Measurements from ENCODE around the gene CIAO1. TPM values are rescaled to one million over a fixed set of nuclear protein-coding genes. Genes with fewer than 3 reads are reported as not detected.
A peak's percentile ranks its signal among the peaks of the same experiment; 100 is the strongest.

CIAO1 gene
- total RNA-seq, 2 donors from 2014 or later, result 108 to 135 TPM

DNA sequence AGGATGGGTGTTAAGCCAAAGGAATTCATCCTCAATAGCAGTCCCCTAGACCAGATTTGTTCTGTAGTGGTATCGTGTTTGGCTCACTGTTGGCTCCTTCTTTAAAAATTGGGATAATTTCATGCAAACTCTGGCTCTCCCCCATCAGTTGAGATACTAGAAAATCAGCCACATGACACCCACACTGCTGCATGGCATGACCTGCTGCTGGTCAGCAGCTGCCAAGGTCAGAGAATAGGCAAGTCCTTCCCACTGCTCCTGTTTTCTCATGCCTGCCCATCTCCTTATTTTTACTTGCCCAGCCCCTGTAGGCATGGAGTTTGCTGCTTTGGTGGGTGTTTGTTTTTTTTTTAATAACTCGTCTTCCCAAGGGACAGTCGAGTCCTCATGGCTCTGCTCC is 40.3 kb downstream of the CIAO1 start:
- intact Hi-C loops (cut with DNase I), result loop anchor here (10.0 kb wide), 1 partner anchor 198 kb away; the partner anchor contains the start of gene NEURL3
- no peaks in the 10 kb centered on the region for H3K9me3 ChIP-seq
- no peak for DNase-seq (ENCODE audit: low spot score)
- H3K36me3 ChIP-seq, result peaks cover 2 to 13% of the 10 kb centered on the region in 2 donors
- H3K4me3 ChIP-seq, result no peak overlapping the region
- no peaks in the 10 kb centered on the region for H3K27me3 ChIP-seq (replicated peaks; ENCODE audit: insufficient read depth)
- peaks cover 8% of the 10 kb centered on the region for H3K4me1 ChIP-seq (replicated peaks)
- TF ChIP-seq POLR2A (IDR thresholded peaks at IDR 0.05), result no peak
- TF ChIP-seq, protein P1, sequence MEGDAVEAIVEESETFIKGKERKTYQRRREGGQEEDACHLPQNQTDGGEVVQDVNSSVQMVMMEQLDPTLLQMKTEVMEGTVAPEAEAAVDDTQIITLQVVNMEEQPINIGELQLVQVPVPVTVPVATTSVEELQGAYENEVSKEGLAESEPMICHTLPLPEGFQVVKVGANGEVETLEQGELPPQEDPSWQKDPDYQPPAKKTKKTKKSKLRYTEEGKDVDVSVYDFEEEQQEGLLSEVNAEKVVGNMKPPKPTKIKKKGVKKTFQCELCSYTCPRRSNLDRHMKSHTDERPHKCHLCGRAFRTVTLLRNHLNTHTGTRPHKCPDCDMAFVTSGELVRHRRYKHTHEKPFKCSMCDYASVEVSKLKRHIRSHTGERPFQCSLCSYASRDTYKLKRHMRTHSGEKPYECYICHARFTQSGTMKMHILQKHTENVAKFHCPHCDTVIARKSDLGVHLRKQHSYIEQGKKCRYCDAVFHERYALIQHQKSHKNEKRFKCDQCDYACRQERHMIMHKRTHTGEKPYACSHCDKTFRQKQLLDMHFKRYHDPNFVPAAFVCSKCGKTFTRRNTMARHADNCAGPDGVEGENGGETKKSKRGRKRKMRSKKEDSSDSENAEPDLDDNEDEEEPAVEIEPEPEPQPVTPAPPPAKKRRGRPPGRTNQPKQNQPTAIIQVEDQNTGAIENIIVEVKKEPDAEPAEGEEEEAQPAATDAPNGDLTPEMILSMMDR (IDR thresholded peaks at IDR 0.05), result no peak
- no peak for TF ChIP-seq POLR2AphosphoS5 (IDR thresholded peaks at IDR 0.05)
- WGBS, result 71% methylated on average over 3 of the region's 3 CpGs
- peak overlapping the region in 1 of 2 donors; percentile 77 for H3K27ac ChIP-seq

DNA sequence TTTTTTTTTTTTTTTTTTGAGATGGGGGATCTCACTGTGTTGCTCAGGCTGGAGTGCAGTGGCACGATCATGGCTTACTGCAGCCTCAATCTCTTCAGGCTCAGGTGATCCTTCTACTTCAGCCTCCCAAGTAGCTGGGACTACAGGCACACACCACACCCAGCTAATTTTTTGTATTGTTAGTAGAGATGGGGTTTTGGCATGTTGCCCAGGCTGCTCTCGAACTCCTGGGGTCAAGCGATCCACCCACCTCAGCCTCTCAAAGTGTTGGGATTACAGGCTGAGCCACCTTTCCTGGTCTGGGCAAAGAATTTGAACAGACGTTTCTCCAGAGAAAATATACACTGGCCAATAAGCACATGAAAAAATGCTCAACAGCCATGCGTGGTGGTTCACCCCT is 42.2 kb downstream of the CIAO1 start:
- no peak for DNase-seq (ENCODE audit: low spot score)
- WGBS, result 78% methylated on average over 5 of the region's 5 CpGs
- Histone ChIP-seq H3K36me3 (no peaks in the 10 kb centered on the region), H3K4me3 (no peak overlapping the region), H3K27ac (no peak overlapping the region), H3K27me3 (replicated peaks; ENCODE audit: insufficient read depth) (no peaks in the 10 kb centered on the region), H3K4me1 (replicated peaks) (peaks cover 8% of the 10 kb centered on the region), H3K9me3 (no peaks in the 10 kb centered on the region)
- intact Hi-C loops (cut with DNase I), result loop anchor here (10.0 kb wide), 1 partner anchor 197 kb away; the partner anchor contains the start of gene NEURL3
- no peak for TF ChIP-seq POLR2AphosphoS5 (IDR thresholded peaks at IDR 0.05)
- TF ChIP-seq, protein P1 (IDR thresholded peaks at IDR 0.05), result no peak
- TF ChIP-seq POLR2A (IDR thresholded peaks at IDR 0.05), result no peak

DNA sequence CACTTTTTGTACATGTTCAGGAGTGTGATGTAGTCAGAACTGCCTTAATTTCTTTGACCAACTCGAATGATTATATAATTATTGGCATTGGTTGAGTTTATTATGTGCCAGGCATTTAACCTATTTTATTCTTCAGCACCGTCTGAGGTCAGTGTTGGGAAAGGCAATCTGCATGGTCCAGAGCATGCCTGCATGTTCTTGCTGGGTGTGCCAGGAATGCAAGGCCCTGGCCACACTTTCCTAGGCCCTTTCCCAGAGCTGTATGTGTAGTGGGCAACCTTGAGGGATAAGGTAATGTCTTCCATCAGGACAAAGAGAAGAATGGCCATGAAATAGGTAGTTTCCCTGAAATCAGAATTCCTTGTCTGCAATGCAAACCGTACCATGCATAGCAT is 49.0 kb downstream of the CIAO1 start:
- H3K4me1 ChIP-seq (replicated peaks), result no peaks in the 10 kb centered on the region
- H3K36me3 ChIP-seq, result no peaks in the 10 kb centered on the region
- WGBS, result 74% methylated on average over 3 of the region's 3 CpGs
- no peak for DNase-seq (ENCODE audit: low spot score)
- intact Hi-C loops (cut with DNase I), result no loop called here
- no peaks in the 10 kb centered on the region for H3K9me3 ChIP-seq
- TF ChIP-seq, protein P1 (IDR thresholded peaks at IDR 0.05), result no peak
- H3K4me3 ChIP-seq, result no peak overlapping the region
- H3K27me3 ChIP-seq (replicated peaks; ENCODE audit: insufficient read depth), result no peaks in the 10 kb centered on the region
- H3K27ac ChIP-seq, result no peak overlapping the region

DNA sequence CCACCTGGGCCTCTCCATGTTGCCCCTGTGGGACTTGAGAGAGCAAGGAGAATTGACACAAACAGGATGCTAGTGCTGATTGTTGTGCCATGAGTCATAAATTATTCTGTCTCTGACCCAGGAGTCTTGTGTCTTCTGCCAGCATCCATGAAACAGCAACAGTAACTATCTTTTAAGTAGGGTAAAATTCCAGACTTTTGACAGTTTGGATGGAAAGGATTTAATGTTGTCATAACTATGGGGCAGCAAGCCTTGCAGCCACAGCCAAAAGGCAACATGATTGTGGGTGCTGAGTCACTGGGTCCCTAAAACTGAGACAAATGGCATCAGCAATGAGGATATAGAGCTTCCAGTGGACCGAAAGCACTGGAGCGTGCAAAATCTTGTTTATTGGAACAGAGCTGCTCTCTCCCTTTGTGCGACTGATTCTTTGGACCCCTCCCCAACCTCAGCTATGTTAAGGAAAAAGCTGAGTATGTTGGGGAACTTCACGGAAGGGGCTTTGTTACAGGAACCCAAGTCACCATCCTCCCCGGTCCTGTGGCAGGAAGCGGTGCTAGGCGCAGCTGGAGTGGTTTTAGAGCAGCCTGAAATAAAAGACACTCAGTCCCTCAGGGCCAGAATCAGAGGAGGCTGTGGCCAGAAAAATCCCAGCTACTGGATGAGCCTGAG is 49.5 kb downstream of the CIAO1 start:
- H3K27me3 ChIP-seq (replicated peaks; ENCODE audit: insufficient read depth), result no peaks in the 10 kb centered on the region
- intact Hi-C loops (cut with DNase I), result no loop called here
- H3K4me3 ChIP-seq, result no peak overlapping the region
- no peak overlapping the region for H3K27ac ChIP-seq
- DNase-seq (ENCODE audit: low spot score), result no peak
- no peaks in the 10 kb centered on the region for H3K4me1 ChIP-seq (replicated peaks)
- no peaks in the 10 kb centered on the region for H3K36me3 ChIP-seq
- TF ChIP-seq POLR2AphosphoS5 (IDR thresholded peaks at IDR 0.05), result no peak
- TF ChIP-seq, protein P1 (IDR thresholded peaks at IDR 0.05), result no peak
- no peak for TF ChIP-seq POLR2A (IDR thresholded peaks at IDR 0.05)
- H3K9me3 ChIP-seq, result no peaks in the 10 kb centered on the region
- 53% methylated on average over 7 of the region's 7 CpGs for WGBS

DNA sequence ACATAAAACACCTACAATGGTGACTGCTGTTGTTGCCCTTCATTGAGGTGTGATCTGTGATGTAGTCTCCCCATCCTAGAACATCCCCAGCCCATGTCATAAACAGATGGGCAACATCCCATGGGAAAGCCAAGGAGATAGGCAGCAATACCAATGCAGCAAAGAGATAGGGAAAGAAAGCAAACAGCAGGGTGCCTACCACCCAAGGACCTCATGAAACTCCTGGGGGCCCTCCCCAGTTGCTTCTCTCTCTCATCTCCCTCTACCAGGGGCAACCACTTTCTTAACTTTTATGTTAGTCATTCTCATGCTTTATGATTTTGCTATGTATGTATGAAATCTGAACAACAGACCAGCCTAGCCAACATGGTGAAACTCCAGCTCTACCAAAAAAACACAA is 51.0 kb downstream of the CIAO1 start:
- no peak overlapping the region for H3K4me3 ChIP-seq
- H3K36me3 ChIP-seq, result no peaks in the 10 kb centered on the region
- H3K9me3 ChIP-seq, result no peaks in the 10 kb centered on the region
- peaks cover 3% of the 10 kb centered on the region for H3K4me1 ChIP-seq (replicated peaks)
- H3K27ac ChIP-seq, result no peak overlapping the region
- TF ChIP-seq POLR2A (IDR thresholded peaks at IDR 0.05) (no peak), POLR2AphosphoS5 (IDR thresholded peaks at IDR 0.05) (no peak)
- TF ChIP-seq, protein P1 (IDR thresholded peaks at IDR 0.05), result no peak
- intact Hi-C loops (cut with DNase I), result no loop called here
- DNase-seq (ENCODE audit: low spot score), result no peak
- H3K27me3 ChIP-seq (replicated peaks; ENCODE audit: insufficient read depth), result no peaks in the 10 kb centered on the region

Measured in prostate gland (tissue), 2 donors.